Right lobe of liver (tissue), 6 donors: ENCODE measurements around the gene TMEM266. TPM values are rescaled to one million over a fixed set of nuclear protein-coding genes. Genes with fewer than 3 reads are reported as not detected.

ENCODE experiments used
- ATAC-seq, 4 donors: fragments of 200-7000 bp; cut with Tn5 transposase; one replicate each; pipeline ENCODE4 v1.9.1; 2020; ENCODE audit warnings: mild to moderate bottlenecking in 4 of 4, moderate library complexity in 4 of 4
- DNase-seq, 3 donors: peaks; one replicate each; pipeline ENCODE4 v3.0.0-alpha.2; 2020
- H3K27ac ChIP-seq, 3 donors: fragments of 200-600 bp; one replicate each; pipeline ENCODE4 v1.8.0; 2022
- H3K27me3 ChIP-seq, 2 donors: fragments of 200-600 bp; one replicate each; pipeline ENCODE4 v1.8.0; 2022
- H3K36me3 ChIP-seq, 4 donors: fragments of 200-600 bp; sonication (generic) in 1 of 4; one replicate each; pipeline versions ENCODE4 v1.5.1 to v1.8.0; 2017 to 2022; ENCODE audit warnings: control low read depth in 1 of 4
- H3K4me1 ChIP-seq, 4 donors: fragments of 200-600 bp; sonication (generic) in 1 of 4; one replicate each; pipeline versions ENCODE4 v1.5.1 to v1.8.0; 2017 to 2022; ENCODE audit warnings: control low read depth in 1 of 4
- H3K4me3 ChIP-seq, 3 donors: fragments of 200-600 bp; one replicate each; pipeline ENCODE4 v1.8.0; 2022
- H3K9me3 ChIP-seq, 4 donors: fragments of 200-600 bp; sonication (generic) in 1 of 4; one replicate each; pipeline versions ENCODE4 v1.5.1 to v1.8.0; 2017 to 2022; ENCODE audit warnings: control low read depth in 1 of 4
- CTCF ChIP-seq, 4 donors: fragments of 200-600 bp in 3 of 4; fragments of 450-650 bp in 1 of 4; IDR thresholded peaks; one replicate each; pipeline versions ENCODE4 v1.5.1 to v1.8.0; 2016 to 2022; ENCODE audit warnings: antibody characterized with exemption in 4 of 4, mild to moderate bottlenecking in 2 of 4
- POLR2A ChIP-seq: fragments of 450-650 bp; IDR thresholded peaks from one replicate; pipeline ENCODE4 v1.6.1; 2017; ENCODE audit warnings: antibody characterized with exemption, mild to moderate bottlenecking
- WGBS: methylation state at CpG from one replicate; pipeline ENCODE4 v1.1.6; 2018; ENCODE audit warnings: low coverage, low lambda C conversion rate; ENCODE audit not compliant: insufficient coverage; ENCODE audit errors: missing lambda C conversion rate; 5-methylcytosine and 5-hydroxymethylcytosine counted together
- intact Hi-C, 2 donors: fragments of 100-400 bp; cut with DNase I; formaldehyde crosslinking; loops; one replicate each; pipeline versions ENCODE4 v1.11.2 to v1.14.1; 2022
- total RNA-seq, 6 experiments: library from RNA; depleted of rRNA in 2 of 6; stranded (reverse); fragments of >200 nt in 2 of 6; fragmentation: NEBNext Ultra II Directional in 3 of 6; extraction: Animal tissue kit (Norgen Biotek cat#: 25700) in 3 of 6; gene quantifications; one replicate each; pipeline versions ENCODE4 v1.1.0 to v1.2.4, GENCODE V29; 2016 to 2023
- donor health status: DM: no; HTN: yes; CAD: no.
- donor health status: DM: no; HTN: no; CAD: no.
- donor health status: DM: no; HTN: no; CAD: no.
- donor health status: DM: no; HTN: yes; CAD: no.
- donor health status: DM: no; HTN: yes; CAD: no.

Gene TMEM266
- total RNA-seq, 6 experiments from 2014 or later, result 0.12 to 0.19 TPM; not detected in 4

- no peak overlapping the region for H3K4me3 ChIP-seq
- H3K36me3 ChIP-seq, result no peaks in the 10 kb centered on the region
- ATAC-seq (no peak), DNase-seq (no peak)
- intact Hi-C loops, result no loop called here
- TF ChIP-seq POLR2A (no peak), CTCF (IDR thresholded peaks at IDR 0.05) (no peak)
- H3K9me3 ChIP-seq, result no peaks in the 10 kb centered on the region
- 78% methylated on average over 2 of the region's 2 CpGs for WGBS
- H3K27ac ChIP-seq, result no peak overlapping the region
- H3K27me3 ChIP-seq, result no peaks in the 10 kb centered on the region
- peaks cover 0 to 8% (median 0%) of the 10 kb centered on the region in 4 donors for H3K4me1 ChIP-seq
These were observed 40.6 kb downstream of the TMEM266 start for GRCh38 chr15:76100361-76100760.

- WGBS, result 80% methylated on average over 2 of the region's 5 CpGs
- Histone ChIP-seq H3K27me3 (no peaks in the 10 kb centered on the region), H3K4me1 (peaks cover 0 to 8% (median 0%) of the 10 kb centered on the region in 4 donors), H3K9me3 (no peaks in the 10 kb centered on the region), H3K27ac (no peak overlapping the region), H3K36me3 (no peaks in the 10 kb centered on the region), H3K4me3 (no peak overlapping the region)
- DNase-seq, result no peak
- ATAC-seq, result no peak
- intact Hi-C loops, result no loop called here
- no peak for TF ChIP-seq POLR2A
These were observed 41.9 kb downstream of the TMEM266 start for GRCh38 chr15:76101655-76102054.

- Histone ChIP-seq H3K9me3 (no peaks in the 10 kb centered on the region), H3K27ac (no peak overlapping the region), H3K36me3 (no peaks in the 10 kb centered on the region), H3K27me3 (no peaks in the 10 kb centered on the region), H3K4me1 (no peaks in the 10 kb centered on the region), H3K4me3 (no peak overlapping the region)
- 100% methylated on average over 3 of the region's 3 CpGs for WGBS
- DNase-seq (no peak), ATAC-seq (no peak)
- TF ChIP-seq POLR2A (no peak), CTCF (IDR thresholded peaks at IDR 0.05) (no peak)
- intact Hi-C loops, result no loop called here
These were observed 45.6 kb downstream of the TMEM266 start for GRCh38 chr15:76105391-76105790.

GRCh38 chr15:76105911-76106310, 46.1 kb downstream of the TMEM266 start:
- DNase-seq, result no peak
- no peak overlapping the region for H3K27ac ChIP-seq
- H3K4me1 ChIP-seq, result no peaks in the 10 kb centered on the region
- H3K9me3 ChIP-seq, result no peaks in the 10 kb centered on the region
- ATAC-seq, result no peak
- H3K4me3 ChIP-seq, result no peak overlapping the region
- no peaks in the 10 kb centered on the region for H3K27me3 ChIP-seq
- intact Hi-C loops, result no loop called here
- TF ChIP-seq CTCF (IDR thresholded peaks at IDR 0.05), result no peak
- no peak for TF ChIP-seq POLR2A
- H3K36me3 ChIP-seq, result no peaks in the 10 kb centered on the region
- WGBS, result 83% methylated on average over 5 of the region's 6 CpGs

- DNase-seq, result no peak
- ATAC-seq, result no peak
- H3K36me3 ChIP-seq, result no peaks in the 10 kb centered on the region
- no peak overlapping the region for H3K4me3 ChIP-seq
- no peak for TF ChIP-seq CTCF (IDR thresholded peaks at IDR 0.05)
- TF ChIP-seq POLR2A, result no peak
- intact Hi-C loops, result no loop called here
- no peak overlapping the region for H3K27ac ChIP-seq
- no peaks in the 10 kb centered on the region for H3K9me3 ChIP-seq
- no peaks in the 10 kb centered on the region for H3K4me1 ChIP-seq
- WGBS, result 70% methylated on average over 6 of the region's 6 CpGs
- H3K27me3 ChIP-seq, result no peaks in the 10 kb centered on the region
These were observed 47.4 kb downstream of the TMEM266 start for GRCh38 chr15:76107169-76107568.
